Gastroesophageal sphincter (tissue), 4 donors: ENCODE results near the gene KAZN. TPM values are rescaled to one million over a fixed set of nuclear protein-coding genes. Genes with fewer than 3 reads are reported as not detected.

ENCODE experiments used
- ATAC-seq: fragments of 150-250 bp; one replicate; pipeline ENCODE4 v1.9.1; 2016; ENCODE audit warnings: mild to moderate bottlenecking, moderate library complexity
- H3K27ac ChIP-seq, 4 donors: fragments of 200-600 bp; sonication (generic) in 3 of 4; 1 replicate in 3 of 4; 2 replicates in 1 of 4; pipeline ENCODE4 v1.5.1; 2016 to 2019
- H3K27me3 ChIP-seq: fragments of 200-600 bp; sonication (generic); one replicate; pipeline ENCODE4 v1.5.1; 2019
- H3K36me3 ChIP-seq, 2 donors: fragments of 200-600 bp; sonication (generic); one replicate each; pipeline ENCODE4 v1.5.1; 2019; ENCODE audit warnings: control low read depth in 1 of 2
- H3K4me1 ChIP-seq, 3 donors: fragments of 200-600 bp; sonication (generic); 1 replicate in 2 of 3; 2 replicates in 1 of 3; pipeline ENCODE4 v1.5.1; 2016 to 2019; ENCODE audit warnings: control low read depth in 2 of 3
- H3K4me3 ChIP-seq, 2 donors: fragments of 200-600 bp; sonication (generic); one replicate each; pipeline ENCODE4 v1.5.1; 2019; ENCODE audit warnings: mild to moderate bottlenecking in 1 of 2, moderate library complexity in 1 of 2
- H3K9me3 ChIP-seq, 3 donors: fragments of 200-600 bp; sonication (generic); one replicate each; pipeline ENCODE4 v1.5.1; 2017 to 2019; ENCODE audit warnings: control low read depth in 2 of 3
- CTCF ChIP-seq, 4 experiments: fragments of 200-600 bp in 2 of 4; fragments of 450-650 bp in 2 of 4; sonication (generic) in 1 of 4; IDR thresholded peaks; one replicate each; pipeline ENCODE4 v1.5.1; 2017 to 2019; ENCODE audit warnings: antibody characterized with exemption in 4 of 4, mild to moderate bottlenecking in 2 of 4, moderate library complexity in 2 of 4
- EP300 ChIP-seq: sonication (generic); formaldehyde crosslinking; IDR thresholded peaks from one replicate; pipeline ENCODE4 v1.6.1; 2017; ENCODE audit warnings: antibody characterized with exemption, mild to moderate bottlenecking
- POLR2A ChIP-seq, 2 donors: fragments of 450-650 bp; IDR thresholded peaks; one replicate each; pipeline ENCODE4 v1.6.1; 2017; ENCODE audit warnings: antibody characterized with exemption in 2 of 2, mild to moderate bottlenecking in 2 of 2, moderate library complexity in 1 of 2
- POLR2AphosphoS5 ChIP-seq: sonication (generic); formaldehyde crosslinking; IDR thresholded peaks from one replicate; pipeline ENCODE4 v1.6.1; 2017; ENCODE audit warnings: antibody characterized with exemption
- WGBS, 2 donors: methylation state at CpG; one replicate each; pipeline ENCODE4 v1.1.5; 2018; ENCODE audit warnings: low coverage in 1 of 2; 5-methylcytosine and 5-hydroxymethylcytosine counted together
- total RNA-seq, 4 donors: library from RNA; depleted of rRNA; stranded (reverse); fragments of >200 nt; gene quantifications; one replicate each; pipeline ENCODE4 v1.1.0, GENCODE V29; 2016

Gene KAZN
- total RNA-seq, 4 donors from 2014 or later = 6.5 to 16.6 (median 11.5) TPM

- no peak for ATAC-seq
- H3K27me3 ChIP-seq = peaks cover 12% of the 10 kb centered on the region
- H3K27ac ChIP-seq = no peak overlapping the region
- H3K9me3 ChIP-seq = no peaks in the 10 kb centered on the region
- 63 to 77% methylated on average over 1 to 2 of the region's 4 CpGs for WGBS, 2 donors
- H3K4me1 ChIP-seq = no peaks in the 10 kb centered on the region
- no peaks in the 10 kb centered on the region for H3K36me3 ChIP-seq
- TF ChIP-seq POLR2A (IDR thresholded peaks at IDR 0.05) (no peak), POLR2AphosphoS5 (no peak), EP300 (no peak), CTCF (IDR thresholded peaks at IDR 0.05) (no peak)
- H3K4me3 ChIP-seq = no peak overlapping the region
These were observed 147.9 kb downstream of the KAZN start for GRCh38 chr1:14746393-14746792.

- Histone ChIP-seq H3K4me3 (no peak overlapping the region), H3K9me3 (peaks cover 0 to 6% (median 0%) of the 10 kb centered on the region in 3 donors), H3K36me3 (no peaks in the 10 kb centered on the region), H3K27ac (no peak overlapping the region), H3K27me3 (peaks cover 10% of the 10 kb centered on the region), H3K4me1 (no peaks in the 10 kb centered on the region)
- TF ChIP-seq CTCF (IDR thresholded peaks at IDR 0.05) (no peak), EP300 (no peak), POLR2AphosphoS5 (no peak)
- 90 to 92% methylated on average over 3 to 5 of the region's 5 CpGs for WGBS, 2 donors
- ATAC-seq = no peak
These were observed 149.7 kb downstream of the KAZN start for GRCh38 chr1:14748151-14748550.

- H3K4me1 ChIP-seq = no peaks in the 10 kb centered on the region
- no peak for TF ChIP-seq EP300
- no peak for TF ChIP-seq POLR2AphosphoS5
- TF ChIP-seq CTCF (IDR thresholded peaks at IDR 0.05) = no peak
- TF ChIP-seq POLR2A (IDR thresholded peaks at IDR 0.05) = no peak
- H3K27me3 ChIP-seq = peaks cover 6% of the 10 kb centered on the region
- 0 to 67% methylated on average over 1 to 2 of the region's 2 CpGs for WGBS, 2 donors
- H3K4me3 ChIP-seq = no peak overlapping the region
- H3K27ac ChIP-seq = no peak overlapping the region
- ATAC-seq = no peak
- H3K9me3 ChIP-seq = peaks cover 0 to 6% (median 0%) of the 10 kb centered on the region in 3 donors
- no peaks in the 10 kb centered on the region for H3K36me3 ChIP-seq
These were observed 150.5 kb downstream of the KAZN start for GRCh38 chr1:14748977-14749376.

GRCh38 chr1:14750490-14750889 is 152.0 kb downstream of the KAZN start:
- WGBS, 2 donors = 62 to 100% methylated on average over 1 to 2 of the region's 2 CpGs
- no peak for ATAC-seq
- no peak for TF ChIP-seq POLR2AphosphoS5
- TF ChIP-seq EP300 = no peak
- TF ChIP-seq POLR2A (IDR thresholded peaks at IDR 0.05) = no peak
- TF ChIP-seq CTCF (IDR thresholded peaks at IDR 0.05) = no peak

GRCh38 chr1:14755518-14756252 is 157.2 kb downstream of the KAZN start:
- Histone ChIP-seq H3K4me3 (no peak overlapping the region), H3K9me3 (peaks cover 0 to 6% (median 0%) of the 10 kb centered on the region in 3 donors), H3K27me3 (peaks cover 3% of the 10 kb centered on the region), H3K36me3 (no peaks in the 10 kb centered on the region), H3K4me1 (peaks cover 0 to 19% (median 0%) of the 10 kb centered on the region in 3 donors), H3K27ac (no peak overlapping the region)
- 78 to 86% methylated on average over 1 to 5 of the region's 9 CpGs for WGBS, 2 donors
- no peak for TF ChIP-seq POLR2A (IDR thresholded peaks at IDR 0.05)
- TF ChIP-seq CTCF (IDR thresholded peaks at IDR 0.05) = no peak
- no peak for TF ChIP-seq POLR2AphosphoS5
- ATAC-seq = no peak

More at GRCh38 chr1:14750490-14750889, 152.0 kb downstream of the KAZN start:
- no peak overlapping the region for H3K27ac ChIP-seq
- H3K4me3 ChIP-seq = no peak overlapping the region
- H3K27me3 ChIP-seq = peaks cover 8% of the 10 kb centered on the region
- H3K4me1 ChIP-seq = no peaks in the 10 kb centered on the region
- no peaks in the 10 kb centered on the region for H3K36me3 ChIP-seq
- peaks cover 0 to 6% (median 0%) of the 10 kb centered on the region in 3 donors for H3K9me3 ChIP-seq
